Keratinocyte (primary cell): ENCODE results near the gene ZNF17. TPM values are rescaled to one million over a fixed set of nuclear protein-coding genes. Genes with fewer than 3 reads are reported as not detected.

Experiments used
- DNase-seq: peaks from one replicate; pipeline ENCODE4 v3.0.0-alpha.2; 2011; ENCODE audit warnings: low read depth, missing footprints, low spot score
- FAIRE-seq: peaks from 2 replicates; lab custom pipeline; 2011; peaks lifted over from hg19 to GRCh38; lab: Jason Lieb, UNC
- H2AFZ ChIP-seq: 2 replicates; pipeline ENCODE4 v1.6.0; 2012; ENCODE audit warnings: low read length, control low read depth, inconsistent platforms; ENCODE audit not compliant: control insufficient read depth
- H3K27ac ChIP-seq: 2 replicates; pipeline ENCODE4 v1.5.1; 2011; ENCODE audit warnings: low read length; ENCODE audit not compliant: control insufficient read depth, insufficient read depth
- H3K27me3 ChIP-seq: 3 replicates; pipeline ENCODE4 v1.6.0; 2011; ENCODE audit warnings: low read length; ENCODE audit not compliant: control insufficient read depth, insufficient read depth; ENCODE audit errors: extremely low read depth
- H3K36me3 ChIP-seq, 2 experiments: 2 replicates in 1 of 2; 3 replicates in 1 of 2; pipeline ENCODE4 v1.5.1; 2011; ENCODE audit warnings: low read length in 2 of 2, mild to moderate bottlenecking in 1 of 2; ENCODE audit not compliant: control insufficient read depth in 2 of 2, insufficient read depth in 2 of 2; ENCODE audit errors: extremely low read depth in 1 of 2
- H3K4me1 ChIP-seq: 3 replicates; pipeline ENCODE4 v1.5.1; 2011; ENCODE audit warnings: low read length; ENCODE audit not compliant: control insufficient read depth, insufficient read depth; ENCODE audit errors: extremely low read depth
- H3K4me2 ChIP-seq: 3 replicates; pipeline ENCODE4 v1.6.0; 2011; ENCODE audit warnings: low read depth, low read length; ENCODE audit not compliant: control insufficient read depth, insufficient read depth; ENCODE audit errors: extremely low read depth
- H3K4me3 ChIP-seq, 3 experiments: fragments of 200-600 bp in 1 of 3; sonication (generic) in 1 of 3; 2 replicates in 2 of 3; 3 replicates in 1 of 3; pipeline ENCODE4 v1.5.1; 2011 to 2016; ENCODE audit warnings: low read length in 3 of 3, mild to moderate bottlenecking in 3 of 3, control low read depth in 2 of 3, inconsistent platforms in 1 of 3, low read depth in 1 of 3, mixed read lengths in 1 of 3, mixed run types in 1 of 3, moderate library complexity in 1 of 3; ENCODE audit not compliant: control insufficient read depth in 2 of 3, insufficient read depth in 2 of 3; ENCODE audit errors: extremely low read depth in 1 of 3
- H3K79me2 ChIP-seq: 2 replicates; pipeline ENCODE4 v1.6.0; 2012; ENCODE audit warnings: low read length; ENCODE audit not compliant: control insufficient read depth, insufficient read depth
- H3K9ac ChIP-seq: 3 replicates; pipeline ENCODE4 v1.6.0; 2011; ENCODE audit warnings: low read length; ENCODE audit not compliant: control insufficient read depth, insufficient read depth; ENCODE audit errors: extremely low read depth
- H3K9me1 ChIP-seq: 3 replicates; pipeline ENCODE4 v1.6.0; 2011; ENCODE audit warnings: low read length; ENCODE audit not compliant: control insufficient read depth, insufficient read depth; ENCODE audit errors: extremely low read depth
- H3K9me3 ChIP-seq: 2 replicates; pipeline ENCODE4 v1.5.1; 2012; ENCODE audit warnings: low read depth, low read length; ENCODE audit not compliant: control insufficient read depth
- H4K20me1 ChIP-seq: 3 replicates; pipeline ENCODE4 v1.6.0; 2011; ENCODE audit warnings: low read length; ENCODE audit not compliant: control insufficient read depth, insufficient read depth; ENCODE audit errors: extremely low read depth
- EZH2 ChIP-seq: IDR thresholded peaks from one replicate; pipeline ENCODE4 v1.6.1; 2012; ENCODE audit warnings: inconsistent platforms, mild to moderate bottlenecking, low read length, moderate library complexity
- dilution Hi-C: fragments of 300-500 bp; cut with MboI; formaldehyde crosslinking; loops from one replicate; pipeline ENCODE4 v1.7.0; 2020; ENCODE audit warnings: low sequenced_read_pairs; ENCODE audit not compliant: extremely low pct_ligation_motif_present
- polyA plus RNA-seq, 5 experiments: library from polyadenylated mRNA; depleted of rRNA in 3 of 5; stranded (reverse) in 3 of 5; stranded (forward) in 1 of 5; unstranded in 1 of 5; fragments of >200 nt; gene quantifications; 1 replicate in 1 of 5; 2 replicates in 3 of 5; 3 replicates in 1 of 5; pipeline versions ENCODE4 v1.2.1 to v1.2.3, GENCODE V29; 2011 to 2012; ENCODE audit warnings: missing spikeins in 2 of 5, low read depth in 1 of 5, low replicate concordance in 1 of 5
- TF ChIP-seq, protein P1 (sequence below), 3 experiments: IDR thresholded peaks in 1 of 3; conservative IDR thresholded peaks in 1 of 3; optimal IDR thresholded peaks in 1 of 3; 2 replicates in 2 of 3; 3 replicates in 1 of 3; pipeline versions ENCODE3 to v1.5.1; 2011; ENCODE audit warnings: low read length in 3 of 3, mild to moderate bottlenecking in 3 of 3, moderate library complexity in 2 of 3, control low read depth in 1 of 3, inconsistent platforms in 1 of 3; ENCODE audit not compliant: insufficient read depth in 2 of 3; ENCODE audit errors: extremely low read depth in 1 of 3

The ZNF17 gene
- polyA plus RNA-seq, 1 donor (not counting 4 experiments of a cell fraction or from before 2014, with no cell fraction given) = 5.0 TPM

DNA sequence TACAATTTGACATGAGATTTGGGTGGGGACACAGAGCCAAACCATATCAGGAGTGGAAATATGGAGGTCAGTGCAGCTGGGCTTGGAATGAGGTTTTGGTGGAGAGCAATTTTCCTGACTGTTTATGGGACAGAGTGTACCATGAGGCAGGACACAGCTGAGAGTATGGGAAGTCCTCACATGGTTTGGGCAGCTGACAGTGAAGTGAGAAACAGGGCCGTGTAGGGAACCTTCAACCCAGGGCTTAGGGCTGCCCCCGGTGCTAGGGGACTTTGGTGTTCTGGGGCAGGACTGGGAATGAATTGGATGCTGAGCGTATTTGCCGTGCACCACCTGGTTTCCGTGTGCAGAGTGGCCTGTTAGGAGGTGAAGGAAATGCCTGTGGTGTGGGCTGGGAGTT lies 15.3 kb upstream of the ZNF17 start:
- Histone ChIP-seq H3K79me2 (peaks cover 33% of the 10 kb centered on the region), H3K9me1 (no peaks in the 10 kb centered on the region), H3K9me3 (no peaks in the 10 kb centered on the region), H3K36me3 (peaks cover 12 to 21% of the 10 kb centered on the region in 2 experiments), H3K4me3 (no peak overlapping the region), H3K27ac (no peak overlapping the region), H2AFZ (no peak overlapping the region), H3K27me3 (no peaks in the 10 kb centered on the region), H4K20me1 (no peaks in the 10 kb centered on the region), H3K9ac (no peak overlapping the region), H3K4me2 (no peak overlapping the region), H3K4me1 (no peaks in the 10 kb centered on the region)
- no peak for TF ChIP-seq EZH2
- TF ChIP-seq, protein P1, sequence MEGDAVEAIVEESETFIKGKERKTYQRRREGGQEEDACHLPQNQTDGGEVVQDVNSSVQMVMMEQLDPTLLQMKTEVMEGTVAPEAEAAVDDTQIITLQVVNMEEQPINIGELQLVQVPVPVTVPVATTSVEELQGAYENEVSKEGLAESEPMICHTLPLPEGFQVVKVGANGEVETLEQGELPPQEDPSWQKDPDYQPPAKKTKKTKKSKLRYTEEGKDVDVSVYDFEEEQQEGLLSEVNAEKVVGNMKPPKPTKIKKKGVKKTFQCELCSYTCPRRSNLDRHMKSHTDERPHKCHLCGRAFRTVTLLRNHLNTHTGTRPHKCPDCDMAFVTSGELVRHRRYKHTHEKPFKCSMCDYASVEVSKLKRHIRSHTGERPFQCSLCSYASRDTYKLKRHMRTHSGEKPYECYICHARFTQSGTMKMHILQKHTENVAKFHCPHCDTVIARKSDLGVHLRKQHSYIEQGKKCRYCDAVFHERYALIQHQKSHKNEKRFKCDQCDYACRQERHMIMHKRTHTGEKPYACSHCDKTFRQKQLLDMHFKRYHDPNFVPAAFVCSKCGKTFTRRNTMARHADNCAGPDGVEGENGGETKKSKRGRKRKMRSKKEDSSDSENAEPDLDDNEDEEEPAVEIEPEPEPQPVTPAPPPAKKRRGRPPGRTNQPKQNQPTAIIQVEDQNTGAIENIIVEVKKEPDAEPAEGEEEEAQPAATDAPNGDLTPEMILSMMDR (optimal IDR thresholded peaks at IDR 0.05 in 1 of 3, IDR thresholded peaks at IDR 0.05 in 1 of 3, conservative IDR thresholded peaks at IDR 0.05 in 1 of 3; ENCODE audit: extremely low read depth in 1 of 3, insufficient read depth in 2 of 3, low read length in 3 of 3) = no peak
- FAIRE-seq (no peak), DNase-seq (no peak)
- dilution Hi-C loops = no loop called here

DNA sequence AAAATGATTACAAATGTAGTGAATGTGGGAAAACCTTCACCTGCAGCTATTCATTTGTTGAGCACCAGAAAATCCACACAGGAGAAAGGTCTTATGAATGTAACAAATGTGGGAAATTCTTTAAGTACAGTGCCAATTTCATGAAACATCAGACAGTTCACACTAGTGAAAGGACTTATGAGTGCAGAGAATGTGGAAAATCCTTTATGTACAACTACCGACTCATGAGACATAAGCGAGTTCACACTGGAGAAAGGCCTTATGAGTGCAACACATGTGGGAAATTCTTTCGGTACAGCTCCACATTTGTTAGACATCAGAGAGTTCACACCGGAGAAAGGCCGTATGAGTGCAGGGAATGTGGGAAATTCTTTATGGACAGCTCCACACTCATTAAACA lies 12.1 kb upstream of the ZNF17 start:
- Histone ChIP-seq H3K9me1 (no peaks in the 10 kb centered on the region), H3K79me2 (peaks cover 9% of the 10 kb centered on the region), H3K4me2 (no peak overlapping the region), H3K27me3 (no peaks in the 10 kb centered on the region), H3K27ac (no peak overlapping the region), H3K9me3 (no peaks in the 10 kb centered on the region), H2AFZ (no peak overlapping the region), H4K20me1 (no peaks in the 10 kb centered on the region), H3K4me3 (no peak overlapping the region), H3K4me1 (no peaks in the 10 kb centered on the region), H3K9ac (no peak overlapping the region), H3K36me3 (peaks cover 12 to 21% of the 10 kb centered on the region in 2 experiments)
- dilution Hi-C loops = no loop called here
- DNase-seq (no peak), FAIRE-seq (no peak)
- TF ChIP-seq EZH2 = no peak
- TF ChIP-seq, protein P1 (optimal IDR thresholded peaks at IDR 0.05 in 1 of 3, IDR thresholded peaks at IDR 0.05 in 1 of 3, conservative IDR thresholded peaks at IDR 0.05 in 1 of 3; ENCODE audit: extremely low read depth in 1 of 3, insufficient read depth in 2 of 3, low read length in 3 of 3) = no peak
